HG02840 (cell line): ENCODE data around the gene MATN4.
"Not testable (repeated sequence)": the region's sequence is repeated elsewhere in the genome, so short reads cannot be mapped to it uniquely, and the experiment has no call there.

Experiments
- ATAC-seq: cut with Tn5 transposase; IDR thresholded peaks from one replicate; pipeline ENCODE4 v1.9.1; 2021; ENCODE audit warnings: mild to moderate bottlenecking, moderate library complexity, moderate number of reproducible peaks; ENCODE audit not compliant: unreplicated experiment, low FRiP score

MATN4 gene

GRCh38 chr20:45308117-45308778 is at the start of gene MATN4:
Gene MATN4, minus strand, starts transcription at chr20:45308299. Its CDS starts 2,717 bp downstream, at chr20:45305582.
- ATAC-seq = no peak

DNA sequence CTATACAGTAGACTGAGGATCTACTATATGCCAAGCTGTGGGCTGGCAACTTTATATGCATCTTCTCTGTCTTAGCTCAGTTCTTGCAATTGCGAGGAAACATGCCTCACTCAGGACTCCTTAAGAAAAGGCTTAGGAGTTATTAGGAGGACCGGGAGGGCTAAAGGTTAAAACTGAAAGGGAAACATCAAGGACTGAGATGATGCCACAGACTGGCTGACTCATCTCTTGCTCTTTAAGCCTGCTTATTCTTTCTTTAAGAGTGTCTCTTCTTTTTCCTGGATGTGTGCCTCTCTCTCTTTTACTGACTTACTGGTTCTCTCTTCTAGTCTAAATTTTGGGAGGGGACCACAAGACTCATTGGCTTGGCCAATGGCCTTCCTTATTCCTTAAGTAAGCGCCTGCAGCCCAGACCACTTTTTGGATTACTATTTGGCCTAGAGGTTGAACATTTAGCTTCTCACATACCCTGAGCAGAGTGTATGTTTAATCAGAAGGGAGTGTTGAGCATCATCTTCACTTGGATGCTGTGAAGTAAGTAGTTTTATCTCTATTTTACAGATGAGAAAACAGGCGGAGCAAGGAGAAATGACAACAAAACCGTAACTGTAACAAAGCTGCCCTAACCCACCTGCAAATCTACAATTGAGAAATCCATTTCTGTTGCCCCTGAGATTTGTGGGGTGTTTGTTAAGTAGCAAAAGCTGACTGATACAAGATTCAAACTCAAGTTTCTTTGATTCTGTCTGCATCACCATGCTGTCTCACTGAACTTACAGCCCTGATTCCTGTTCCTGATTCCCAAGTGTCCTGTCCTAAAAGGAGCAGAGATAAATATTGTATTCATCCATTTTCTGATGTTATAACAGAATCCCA is 47.3 kb upstream of the MATN4 start:
- no peak for ATAC-seq

GRCh38 chr20:45354423-45355208 is 46.5 kb upstream of the MATN4 start:
- ATAC-seq = no peak

DNA sequence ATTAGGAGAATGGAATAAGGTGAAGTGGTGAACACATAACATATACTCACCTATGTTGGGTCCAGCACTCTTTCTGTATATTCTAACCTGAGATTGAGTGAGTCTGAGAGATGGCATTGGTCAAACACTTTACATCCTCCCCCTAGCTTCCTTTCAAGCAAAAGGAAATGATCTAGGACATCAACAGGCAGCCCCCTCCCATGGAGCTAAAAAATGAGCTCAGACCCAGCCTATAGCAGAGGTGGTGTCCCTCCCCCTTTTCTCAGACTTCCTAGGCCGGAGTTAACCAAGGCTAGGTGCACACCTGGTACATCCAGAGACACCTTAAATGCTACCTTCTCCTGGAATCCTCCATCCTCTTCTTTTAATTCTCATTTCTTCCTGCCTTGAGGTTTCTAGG is 45.6 kb upstream of the MATN4 start:
- no peak for ATAC-seq

GRCh38 chr20:45352729-45353128 is 44.6 kb upstream of the MATN4 start:
- ATAC-seq = no peak

GRCh38 chr20:45350795-45351194 is 42.7 kb upstream of the MATN4 start:
- ATAC-seq = not testable (repeated sequence)

GRCh38 chr20:45350217-45350616 is 42.1 kb upstream of the MATN4 start:
- no peak for ATAC-seq

- ATAC-seq = no peak
Measured at GRCh38 chr20:45347936-45348778, 40.1 kb upstream of the MATN4 start, which contains the start of gene SDC4. Gene SDC4, minus strand, starts transcription at chr20:45348424. Its CDS starts 40 bp downstream, at chr20:45348384.

DNA sequence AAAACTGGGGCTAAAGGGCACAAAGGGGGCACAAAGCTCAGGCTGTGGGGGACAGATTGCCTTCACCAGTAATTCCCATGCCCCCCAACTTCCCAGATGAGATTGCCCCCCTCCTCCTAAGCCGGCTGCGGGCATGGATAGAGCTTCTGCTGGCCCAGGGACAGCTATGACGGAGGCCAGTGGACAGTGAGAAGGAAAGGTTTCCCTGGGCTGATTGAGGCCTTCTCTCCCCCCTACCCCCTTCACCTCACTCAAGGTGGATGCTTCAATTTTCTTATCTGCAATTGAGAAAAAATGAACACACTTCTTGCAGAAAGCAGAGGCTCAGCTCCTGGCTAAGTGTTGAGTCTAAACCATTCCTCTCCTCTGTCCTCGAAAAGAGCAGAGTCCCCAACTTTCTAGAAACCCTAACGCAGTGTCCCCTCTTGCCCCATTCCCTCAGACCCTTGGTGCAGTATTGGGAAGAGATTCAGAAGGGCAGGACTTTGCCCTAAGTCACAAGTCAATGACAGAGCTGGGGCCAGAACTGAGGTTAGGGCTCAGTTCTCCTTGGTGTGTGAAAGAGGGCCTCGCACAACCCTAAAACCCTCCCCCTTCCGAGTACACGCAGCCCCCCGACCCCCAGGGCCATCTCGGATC is 39.3 kb upstream of the MATN4 start:
- no peak for ATAC-seq

DNA sequence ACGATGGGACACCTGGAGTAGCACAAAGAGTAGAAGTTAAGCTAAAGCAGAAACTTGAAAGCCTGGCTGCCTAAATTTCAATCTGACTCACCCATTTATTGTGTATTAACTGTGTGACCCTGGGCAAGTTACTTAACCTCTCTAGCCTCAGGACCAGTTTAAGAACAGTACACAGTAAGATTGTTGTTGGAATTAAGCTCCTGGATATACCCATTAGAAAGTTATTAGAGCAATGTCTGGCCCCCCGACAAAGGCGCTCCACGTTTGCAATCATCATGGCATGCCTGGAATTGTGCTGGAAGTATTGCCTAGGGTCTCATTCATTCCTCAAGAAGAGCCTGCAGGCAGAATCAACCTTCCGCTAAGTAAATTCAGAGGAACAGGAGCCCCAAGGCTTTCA is 38.8 kb upstream of the MATN4 start:
- no peak for ATAC-seq

DNA sequence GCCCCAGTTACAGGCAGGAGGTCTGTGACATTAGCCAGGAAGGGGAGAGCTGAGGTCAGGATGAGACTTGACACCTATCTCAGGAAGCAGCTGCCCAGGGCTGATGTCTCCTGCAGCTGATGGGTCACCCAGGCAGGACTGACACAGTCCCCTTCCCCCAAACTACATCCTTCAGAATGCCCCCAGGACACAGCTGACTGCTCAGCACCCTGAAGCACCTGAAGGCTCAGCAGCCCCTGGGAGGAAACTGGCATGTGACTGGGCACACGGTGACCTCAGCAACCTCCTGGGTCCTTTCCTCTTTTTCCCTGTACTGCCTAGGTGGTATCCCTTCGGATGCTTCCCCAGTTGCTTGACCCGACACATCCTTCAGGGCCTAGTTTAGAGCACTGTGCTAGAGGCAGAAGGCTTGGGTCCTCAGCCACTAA is 38.2 kb upstream of the MATN4 start:
- no peak for ATAC-seq

DNA sequence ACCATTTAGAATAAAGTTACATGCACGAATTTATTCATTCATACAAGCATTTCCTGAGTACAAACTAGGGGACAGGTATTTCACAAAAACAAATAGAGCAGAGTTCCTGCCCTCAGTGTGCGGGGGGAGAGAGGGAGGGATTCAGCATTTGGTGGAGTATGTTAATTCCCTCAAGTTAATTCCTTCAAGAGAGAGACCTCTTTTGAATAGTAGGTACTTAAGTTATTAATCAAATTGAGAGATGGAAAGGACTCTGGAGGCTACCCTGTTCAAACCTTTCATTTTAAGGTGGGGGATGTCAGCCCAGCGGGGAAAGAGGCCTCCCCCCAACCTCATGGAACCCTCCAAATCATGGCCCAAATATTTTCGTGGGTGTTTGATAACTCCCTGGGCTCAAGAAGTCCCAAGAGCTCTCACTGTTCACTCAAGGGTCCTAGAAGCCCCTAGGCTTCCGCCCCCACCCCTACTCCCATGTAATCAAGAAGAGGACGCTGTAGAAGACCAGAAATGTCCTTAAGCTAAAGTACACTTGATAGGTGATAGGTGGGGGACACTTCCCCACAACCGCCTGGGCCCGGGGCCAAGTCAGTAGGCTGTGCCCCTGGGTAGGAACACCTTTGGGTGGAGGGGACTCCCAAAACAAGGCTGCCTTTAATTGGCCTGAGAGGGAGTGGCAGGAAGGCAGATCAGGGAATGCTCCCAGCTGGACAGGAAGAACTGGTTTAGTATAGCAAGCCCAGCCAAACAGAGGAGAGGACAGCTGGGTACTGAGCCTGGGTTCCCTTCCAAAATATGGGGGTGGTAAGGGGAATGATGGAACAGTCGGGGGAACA is 37.2 kb upstream of the MATN4 start:
- no peak for ATAC-seq

- ATAC-seq = no peak
Measured at GRCh38 chr20:45344168-45344860, 36.2 kb upstream of the MATN4 start.

GRCh38 chr20:45343532-45344167 is 35.6 kb upstream of the MATN4 start:
- no peak for ATAC-seq

DNA sequence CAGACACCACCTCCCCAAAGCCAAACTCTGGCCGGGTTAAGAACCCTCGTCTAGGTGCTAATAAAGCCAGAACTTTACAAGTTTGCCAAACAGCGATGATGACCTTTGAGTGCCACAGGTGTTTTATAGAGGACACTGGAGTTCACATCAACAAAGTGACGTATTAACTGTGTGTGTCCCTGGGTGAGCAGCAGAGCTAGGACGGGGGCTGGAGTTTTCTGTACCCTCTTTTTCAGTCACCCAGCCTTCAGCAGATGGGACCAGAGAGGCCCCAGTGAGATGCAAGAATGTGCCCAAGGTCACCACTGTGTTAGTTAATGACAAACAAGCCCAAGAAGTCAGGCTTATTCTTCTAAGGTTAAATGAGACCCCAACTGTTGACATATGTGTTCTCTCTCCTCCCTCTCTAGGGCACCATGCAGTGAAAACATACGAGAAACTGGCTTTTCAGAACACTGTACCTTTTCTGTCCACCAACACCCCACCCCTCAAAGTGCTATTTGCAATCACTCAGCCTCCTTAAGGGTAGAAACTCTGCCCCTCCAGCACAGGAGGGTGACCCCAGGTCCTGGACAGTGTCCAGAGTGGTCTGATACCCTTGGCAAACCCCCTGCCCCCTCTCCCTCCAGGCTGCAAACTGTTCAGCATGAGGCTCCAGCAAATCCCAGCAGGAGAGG is 34.9 kb upstream of the MATN4 start:
- ATAC-seq = no peak

- ATAC-seq = no peak
Measured at GRCh38 chr20:45341939-45342854, 34.1 kb upstream of the MATN4 start.
